ENCODE data around the gene PCNX3.

DNA sequence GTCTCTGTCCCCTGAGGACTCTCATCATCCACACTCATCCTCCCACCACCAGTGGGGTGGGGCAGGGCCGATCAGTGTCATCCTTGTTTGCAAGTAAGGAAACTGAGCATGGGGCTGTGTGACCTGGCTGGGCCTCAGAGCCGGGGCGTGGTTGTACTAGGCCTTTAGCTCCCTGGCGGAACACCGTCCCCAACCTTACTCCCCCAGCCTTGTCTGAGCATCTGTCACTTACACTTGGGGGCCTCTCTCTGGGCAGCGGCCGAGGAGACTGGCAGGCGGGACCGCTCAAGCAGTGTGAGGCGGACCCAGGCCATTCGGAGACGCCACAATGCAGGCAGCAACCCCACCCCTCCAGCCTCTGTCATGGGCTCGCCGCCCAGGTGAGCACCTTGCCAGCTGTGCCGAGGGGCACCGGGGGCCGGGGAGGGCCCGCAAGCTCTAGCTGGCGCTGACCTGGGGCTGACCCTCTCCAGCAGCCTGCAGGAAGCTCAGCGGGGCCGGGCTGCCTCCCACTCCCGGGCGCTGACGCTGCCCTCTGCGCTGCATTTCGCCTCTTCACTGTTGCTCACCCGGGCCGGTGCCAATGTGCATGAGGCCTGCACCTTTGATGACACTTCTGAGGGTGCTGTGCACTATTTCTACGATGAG lies 3.8 kb downstream of the PCNX3 start:
- TF ChIP-seq EZH2 (IDR thresholded peaks at IDR 0.05; ENCODE audit: insufficient read depth, poor library complexity, severe bottlenecking) (no peak), EZH2phosphoT487 (IDR thresholded peaks at IDR 0.05; ENCODE audit: insufficient read depth, low read depth) (no peak)
